ENCODE results near the gene FAM241B. TPM values are rescaled to one million over a fixed set of nuclear protein-coding genes. Genes with fewer than 3 reads are reported as not detected.

FAM241B gene
- total RNA-seq, 1 donor from 2014 or later, result not detected

GRCh38 chr10:69634759-69635425 is 4.8 kb downstream of the FAM241B start:
- no peak for DNase-seq (ENCODE audit: low spot score)

- DNase-seq (ENCODE audit: low spot score), result no peak
Measured at GRCh38 chr10:69635428-69636272, 5.6 kb downstream of the FAM241B start.

DNA sequence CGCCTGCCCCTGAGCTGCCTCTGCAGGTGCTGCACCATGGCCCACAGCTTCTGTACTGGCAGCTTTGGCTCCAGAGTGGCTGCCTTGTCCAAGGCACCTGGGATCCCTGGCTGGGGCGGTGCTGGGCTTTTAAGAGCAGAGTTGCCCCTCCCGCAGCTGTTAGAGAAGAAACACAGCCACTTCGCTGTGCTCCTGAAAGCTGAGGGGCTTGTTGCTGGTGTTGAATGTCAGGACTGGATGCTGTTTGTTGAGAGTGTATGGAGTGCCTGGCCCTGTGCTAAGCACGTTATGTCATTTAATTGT is 6.2 kb downstream of the FAM241B start:
- DNase-seq (ENCODE audit: low spot score), result no peak

GRCh38 chr10:69636626-69637605 is 6.9 kb downstream of the FAM241B start:
- no peak for DNase-seq (ENCODE audit: low spot score)

DNA sequence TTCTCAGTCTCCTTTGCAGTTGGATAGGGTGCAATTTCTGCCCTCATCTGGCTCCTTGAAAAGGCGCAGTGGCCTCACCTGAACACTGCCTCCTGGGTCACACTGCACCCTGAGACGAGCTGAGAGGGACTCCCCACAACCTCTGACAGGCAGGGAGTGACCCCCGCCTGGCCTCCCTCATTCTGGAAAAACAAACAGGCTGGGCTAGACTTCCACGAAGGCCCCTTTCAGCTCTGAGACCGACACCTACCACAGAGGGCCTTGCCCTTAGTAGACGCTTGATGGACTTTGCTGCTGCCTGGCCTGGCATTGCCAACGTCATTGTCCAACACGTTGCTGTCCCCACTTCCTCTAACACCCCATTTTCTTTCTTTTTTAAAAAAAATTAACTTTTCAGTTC is 8.6 kb downstream of the FAM241B start:
- no peak for DNase-seq (ENCODE audit: low spot score)

- DNase-seq (ENCODE audit: low spot score), result peak; percentile 60
Measured at GRCh38 chr10:69639291-69640195, 9.5 kb downstream of the FAM241B start.

GRCh38 chr10:69640196-69640980 is 10.3 kb downstream of the FAM241B start:
- peak; percentile 29 for DNase-seq (ENCODE audit: low spot score)

DNA sequence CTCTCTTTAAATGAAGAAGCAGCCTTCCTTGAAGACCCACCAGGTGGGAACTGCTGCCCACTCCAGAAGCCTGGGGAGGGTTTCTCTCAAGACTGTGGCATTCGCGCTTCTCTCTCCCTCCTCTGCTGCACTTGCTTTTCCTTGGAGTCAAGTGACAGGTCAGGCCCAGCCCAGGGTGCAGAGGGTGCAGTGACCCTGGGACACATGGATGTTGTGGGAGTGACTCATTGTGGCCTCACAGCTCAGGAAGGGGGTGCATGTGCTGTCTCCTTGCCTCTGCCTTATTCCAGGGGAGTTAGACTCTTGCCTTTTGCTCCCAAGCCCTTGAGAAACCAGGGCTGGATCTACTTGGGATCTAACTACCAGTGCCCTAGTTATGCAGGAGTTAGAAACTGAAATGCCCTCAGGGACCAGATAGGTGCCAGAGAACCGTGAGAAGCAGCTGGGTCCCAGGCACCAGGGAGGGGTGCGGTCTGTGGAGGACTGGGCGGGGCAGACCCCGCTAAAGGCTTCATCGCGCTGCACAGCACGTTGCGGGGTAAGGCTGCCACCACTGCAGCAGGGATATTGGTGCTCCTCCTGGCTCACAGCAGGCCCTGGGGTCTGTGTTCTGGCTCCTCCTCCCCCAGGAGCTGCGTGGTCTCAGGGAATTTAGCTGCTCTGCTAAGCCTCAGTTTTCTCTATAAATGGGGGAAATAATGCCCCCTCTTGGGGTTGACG is 11.4 kb downstream of the FAM241B start:
- no peak for DNase-seq (ENCODE audit: low spot score)

GRCh38 chr10:69642747-69643146 is 12.7 kb downstream of the FAM241B start:
- DNase-seq (ENCODE audit: low spot score), result no peak

DNA sequence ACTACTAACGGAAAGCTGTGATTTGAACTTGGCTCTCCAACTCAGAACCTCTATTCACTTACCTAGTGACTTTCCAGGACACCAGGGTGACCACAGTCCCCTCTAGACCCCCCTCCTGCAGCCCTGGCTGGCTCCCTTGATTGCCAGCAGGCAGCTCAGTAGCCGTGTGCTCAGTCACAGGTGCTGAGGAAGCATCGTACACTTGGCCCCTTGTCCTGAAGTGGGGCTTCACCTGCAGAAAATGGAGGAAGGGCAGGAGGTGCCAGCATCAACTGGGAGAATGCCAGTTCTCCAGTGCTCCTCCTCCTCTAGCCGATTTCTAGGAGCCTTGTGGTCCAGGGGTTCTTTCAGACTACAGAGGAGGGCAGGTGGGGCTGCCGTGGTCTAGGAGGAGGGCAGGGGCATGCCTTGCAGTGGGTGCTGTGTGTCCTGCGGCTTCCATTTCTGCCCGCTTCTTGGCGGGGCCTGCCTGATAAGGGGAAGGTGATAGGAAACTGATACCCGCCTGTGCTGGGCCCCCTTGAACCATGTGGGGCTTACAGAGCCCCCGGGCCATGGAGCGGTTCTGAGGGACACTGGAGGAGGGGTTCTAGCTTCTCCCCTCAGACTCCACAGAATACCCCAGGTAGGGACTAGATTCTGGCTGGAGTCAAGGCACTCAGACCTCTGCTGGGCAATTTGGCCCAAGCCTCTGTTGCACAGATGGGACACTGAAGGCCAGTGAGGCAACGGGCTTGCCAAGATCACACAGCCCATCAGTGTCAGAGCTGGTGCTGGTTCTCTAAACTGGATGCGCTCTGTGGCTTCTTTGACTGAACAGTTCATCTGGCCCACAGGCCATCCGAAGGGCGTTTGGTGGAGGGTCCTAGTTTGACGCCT is 14.0 kb downstream of the FAM241B start:
- no peak for DNase-seq (ENCODE audit: low spot score)

GRCh38 chr10:69644658-69645295 is 14.7 kb downstream of the FAM241B start:
- peak; percentile 69 for DNase-seq (ENCODE audit: low spot score)

GRCh38 chr10:69645296-69646184 is 15.5 kb downstream of the FAM241B start:
- no peak for DNase-seq (ENCODE audit: low spot score)

- DNase-seq (ENCODE audit: low spot score), result no peak
Measured at GRCh38 chr10:69646185-69647060, 16.4 kb downstream of the FAM241B start.

DNA sequence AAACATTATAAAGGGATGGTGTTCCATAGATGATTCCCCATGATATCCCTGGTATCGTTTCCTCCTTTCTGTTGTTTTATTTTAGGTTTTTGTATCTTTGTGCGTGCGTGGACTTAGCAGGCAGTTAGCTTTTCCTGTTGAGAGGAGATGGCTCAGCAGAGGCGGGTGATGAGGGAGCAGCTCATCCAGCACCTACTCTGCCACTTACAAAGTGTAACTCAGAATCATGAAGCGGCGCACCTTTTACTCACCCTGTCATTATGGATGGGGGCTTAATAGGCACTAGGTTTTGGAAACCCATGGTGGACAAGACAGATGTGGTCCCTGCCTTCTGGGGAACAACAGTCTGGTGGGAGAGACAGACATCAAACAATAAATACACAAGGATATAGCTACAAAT is 17.1 kb downstream of the FAM241B start:
- no peak for DNase-seq (ENCODE audit: low spot score)

GRCh38 chr10:69647819-69648218 is 17.8 kb downstream of the FAM241B start:
- DNase-seq (ENCODE audit: low spot score), result no peak

GRCh38 chr10:69648461-69648860 is 18.4 kb downstream of the FAM241B start:
- no peak for DNase-seq (ENCODE audit: low spot score)
